GM23338 (cell line): Measurements from ENCODE around the gene LMF1. TPM values are rescaled to one million over a fixed set of nuclear protein-coding genes. Genes with fewer than 3 reads are reported as not detected.

ENCODE experiments used
- ETS1 ChIP-seq: IDR thresholded peaks from 2 replicates; pipeline ENCODE4 v1.6.1; 2016; ENCODE audit warnings: antibody characterized with exemption
- EZH2 ChIP-seq: fragments of 200-600 bp; sonication (generic); IDR thresholded peaks from one replicate; pipeline ENCODE4 v1.8.0; 2017; ENCODE audit warnings: antibody characterized with exemption, mild to moderate bottlenecking, low read depth; ENCODE audit not compliant: unreplicated experiment
- EZH2phosphoT487 ChIP-seq: fragments of 200-600 bp; sonication (generic); IDR thresholded peaks from one replicate; pipeline ENCODE4 v1.8.1; 2018; ENCODE audit warnings: antibody characterized with exemption; ENCODE audit not compliant: unreplicated experiment
- JUNB ChIP-seq: IDR thresholded peaks from one replicate; pipeline ENCODE4 v1.6.1; 2016; ENCODE audit warnings: antibody characterized with exemption; ENCODE audit not compliant: unreplicated experiment
- NANOG ChIP-seq: IDR thresholded peaks from 2 replicates; pipeline ENCODE4 v1.6.1; 2016; ENCODE audit warnings: antibody characterized with exemption, borderline replicate concordance
- POLR2AphosphoS5 ChIP-seq: IDR thresholded peaks from 2 replicates; pipeline ENCODE4 v1.6.1; 2016; ENCODE audit warnings: antibody characterized with exemption, low read depth
- REST ChIP-seq: IDR thresholded peaks from one replicate; pipeline ENCODE4 v1.6.1; 2018; ENCODE audit warnings: antibody characterized with exemption; ENCODE audit not compliant: unreplicated experiment
- STAT1 ChIP-seq: IDR thresholded peaks from one replicate; pipeline ENCODE4 v1.6.1; 2016; ENCODE audit warnings: antibody characterized with exemption; ENCODE audit not compliant: unreplicated experiment
- ZNF114 ChIP-seq: fragments of 250-450 bp; sonication (Bioruptor Pico); IDR thresholded peaks from 2 replicates; pipeline ENCODE4 v1.5.0; 2020; ENCODE audit warnings: mild to moderate bottlenecking, moderate library complexity
- ZNF331 ChIP-seq: fragments of 250-450 bp; sonication (Bioruptor Pico); IDR thresholded peaks from 2 replicates; pipeline ENCODE4 v1.5.0; 2020; ENCODE audit warnings: low read depth, mild to moderate bottlenecking, moderate library complexity
- polyA plus RNA-seq: library from polyadenylated mRNA; unstranded; fragments of >200 nt; fragmentation: Nextera tagmentation; extraction: Ambion mirVana; gene quantifications from 2 replicates; pipeline ENCODE4 v1.2.1, GENCODE V29; 2016
- total RNA-seq: library from RNA; depleted of rRNA; stranded (reverse); fragments of >200 nt; shearing (Covaris generic); gene quantifications from 2 replicates; pipeline ENCODE4 v1.2.3, GENCODE V29; 2014
- TF ChIP-seq, protein P1 (sequence below): fragments of 250-450 bp; sonication (Bioruptor Pico); IDR thresholded peaks from 2 replicates; pipeline ENCODE4 v1.5.0; 2020; ENCODE audit warnings: mild to moderate bottlenecking, moderate library complexity

Gene LMF1
- total and polyA plus RNA-seq, 2 experiments from 2014 or later, result 4.2 to 10.1 TPM

- TF ChIP-seq, protein P1, sequence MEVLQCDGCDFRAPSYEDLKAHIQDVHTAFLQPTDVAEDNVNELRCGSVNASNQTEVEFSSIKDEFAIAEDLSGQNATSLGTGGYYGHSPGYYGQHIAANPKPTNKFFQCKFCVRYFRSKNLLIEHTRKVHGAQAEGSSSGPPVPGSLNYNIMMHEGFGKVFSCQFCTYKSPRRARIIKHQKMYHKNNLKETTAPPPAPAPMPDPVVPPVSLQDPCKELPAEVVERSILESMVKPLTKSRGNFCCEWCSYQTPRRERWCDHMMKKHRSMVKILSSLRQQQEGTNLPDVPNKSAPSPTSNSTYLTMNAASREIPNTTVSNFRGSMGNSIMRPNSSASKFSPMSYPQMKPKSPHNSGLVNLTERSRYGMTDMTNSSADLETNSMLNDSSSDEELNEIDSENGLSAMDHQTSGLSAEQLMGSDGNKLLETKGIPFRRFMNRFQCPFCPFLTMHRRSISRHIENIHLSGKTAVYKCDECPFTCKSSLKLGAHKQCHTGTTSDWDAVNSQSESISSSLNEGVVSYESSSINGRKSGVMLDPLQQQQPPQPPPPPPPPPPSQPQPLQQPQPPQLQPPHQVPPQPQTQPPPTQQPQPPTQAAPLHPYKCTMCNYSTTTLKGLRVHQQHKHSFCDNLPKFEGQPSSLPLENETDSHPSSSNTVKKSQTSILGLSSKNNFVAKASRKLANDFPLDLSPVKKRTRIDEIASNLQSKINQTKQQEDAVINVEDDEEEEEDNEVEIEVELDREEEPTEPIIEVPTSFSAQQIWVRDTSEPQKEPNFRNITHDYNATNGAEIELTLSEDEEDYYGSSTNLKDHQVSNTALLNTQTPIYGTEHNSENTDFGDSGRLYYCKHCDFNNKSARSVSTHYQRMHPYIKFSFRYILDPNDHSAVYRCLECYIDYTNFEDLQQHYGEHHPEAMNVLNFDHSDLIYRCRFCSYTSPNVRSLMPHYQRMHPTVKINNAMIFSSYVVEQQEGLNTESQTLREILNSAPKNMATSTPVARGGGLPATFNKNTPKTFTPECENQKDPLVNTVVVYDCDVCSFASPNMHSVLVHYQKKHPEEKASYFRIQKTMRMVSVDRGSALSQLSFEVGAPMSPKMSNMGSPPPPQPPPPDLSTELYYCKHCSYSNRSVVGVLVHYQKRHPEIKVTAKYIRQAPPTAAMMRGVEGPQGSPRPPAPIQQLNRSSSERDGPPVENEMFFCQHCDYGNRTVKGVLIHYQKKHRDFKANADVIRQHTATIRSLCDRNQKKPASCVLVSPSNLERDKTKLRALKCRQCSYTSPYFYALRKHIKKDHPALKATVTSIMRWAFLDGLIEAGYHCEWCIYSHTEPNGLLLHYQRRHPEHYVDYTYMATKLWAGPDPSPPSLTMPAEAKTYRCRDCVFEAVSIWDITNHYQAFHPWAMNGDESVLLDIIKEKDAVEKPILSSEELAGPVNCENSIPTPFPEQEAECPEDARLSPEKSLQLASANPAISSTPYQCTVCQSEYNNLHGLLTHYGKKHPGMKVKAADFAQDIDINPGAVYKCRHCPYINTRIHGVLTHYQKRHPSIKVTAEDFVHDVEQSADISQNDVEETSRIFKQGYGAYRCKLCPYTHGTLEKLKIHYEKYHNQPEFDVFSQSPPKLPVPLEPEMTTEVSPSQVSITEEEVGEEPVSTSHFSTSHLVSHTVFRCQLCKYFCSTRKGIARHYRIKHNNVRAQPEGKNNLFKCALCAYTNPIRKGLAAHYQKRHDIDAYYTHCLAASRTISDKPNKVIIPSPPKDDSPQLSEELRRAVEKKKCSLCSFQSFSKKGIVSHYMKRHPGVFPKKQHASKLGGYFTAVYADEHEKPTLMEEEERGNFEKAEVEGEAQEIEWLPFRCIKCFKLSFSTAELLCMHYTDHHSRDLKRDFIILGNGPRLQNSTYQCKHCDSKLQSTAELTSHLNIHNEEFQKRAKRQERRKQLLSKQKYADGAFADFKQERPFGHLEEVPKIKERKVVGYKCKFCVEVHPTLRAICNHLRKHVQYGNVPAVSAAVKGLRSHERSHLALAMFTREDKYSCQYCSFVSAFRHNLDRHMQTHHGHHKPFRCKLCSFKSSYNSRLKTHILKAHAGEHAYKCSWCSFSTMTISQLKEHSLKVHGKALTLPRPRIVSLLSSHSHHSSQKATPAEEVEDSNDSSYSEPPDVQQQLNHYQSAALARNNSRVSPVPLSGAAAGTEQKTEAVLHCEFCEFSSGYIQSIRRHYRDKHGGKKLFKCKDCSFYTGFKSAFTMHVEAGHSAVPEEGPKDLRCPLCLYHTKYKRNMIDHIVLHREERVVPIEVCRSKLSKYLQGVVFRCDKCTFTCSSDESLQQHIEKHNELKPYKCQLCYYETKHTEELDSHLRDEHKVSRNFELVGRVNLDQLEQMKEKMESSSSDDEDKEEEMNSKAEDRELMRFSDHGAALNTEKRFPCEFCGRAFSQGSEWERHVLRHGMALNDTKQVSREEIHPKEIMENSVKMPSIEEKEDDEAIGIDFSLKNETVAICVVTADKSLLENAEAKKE (CRISPR knock-in tag), result no peak
- TF ChIP-seq EZH2phosphoT487, result no peak
- no peak for TF ChIP-seq ZNF114 (CRISPR knock-in tag)
- no peak for TF ChIP-seq POLR2AphosphoS5
- no peak for TF ChIP-seq REST
- TF ChIP-seq JUNB, result no peak
- TF ChIP-seq NANOG, result no peak
- TF ChIP-seq ETS1, result no peak
- TF ChIP-seq ZNF331 (CRISPR knock-in tag), result no peak
- no peak for TF ChIP-seq EZH2
- no peak for TF ChIP-seq STAT1
These were observed 89.3 kb downstream of the LMF1 start (continued) for GRCh38 chr16:881219-882097.
